MM.1S (cell line): ENCODE measurements around the gene CSRP3.

Experiments
- DNase-seq: peaks from one replicate; pipeline ENCODE4 v3.0.0-alpha.2; 2015
- H2AFZ ChIP-seq: fragments of 300-600 bp; sonication (generic); 2 replicates; pipeline ENCODE4 v1.6.0; 2016; ENCODE audit warnings: antibody characterized with exemption, low read length
- H3F3A ChIP-seq: fragments of 300-600 bp; sonication (generic); 2 replicates; pipeline ENCODE4 v1.6.1; 2016; ENCODE audit warnings: mild to moderate bottlenecking, antibody characterized with exemption, low read length, moderate library complexity, mixed read lengths; ENCODE audit not compliant: insufficient read depth
- H3K27ac ChIP-seq: fragments of 300-600 bp; sonication (generic); 2 replicates; pipeline ENCODE4 v1.5.1; 2016; ENCODE audit warnings: mild to moderate bottlenecking, low read length
- H3K27me3 ChIP-seq: fragments of 300-600 bp; sonication (generic); replicated peaks from 2 replicates; pipeline ENCODE4 v1.6.0; 2016; ENCODE audit warnings: low read length; ENCODE audit not compliant: insufficient read depth
- H3K36me3 ChIP-seq: fragments of 300-600 bp; sonication (generic); replicated peaks from 2 replicates; pipeline ENCODE4 v1.6.1; 2016; ENCODE audit warnings: mild to moderate bottlenecking, low read length, mixed read lengths; ENCODE audit not compliant: insufficient read depth
- H3K4me1 ChIP-seq: fragments of 300-600 bp; sonication (generic); 2 replicates; pipeline ENCODE4 v1.6.1; 2016; ENCODE audit warnings: low read length, mixed read lengths
- H3K4me2 ChIP-seq: fragments of 300-600 bp; sonication (generic); 2 replicates; pipeline ENCODE4 v1.6.0; 2016; ENCODE audit warnings: low read depth, low read length
- H3K4me3 ChIP-seq: fragments of 300-600 bp; sonication (generic); 2 replicates; pipeline ENCODE4 v1.5.1; 2016; ENCODE audit warnings: low read length, mixed read lengths
- H3K79me2 ChIP-seq: fragments of 300-600 bp; sonication (generic); 2 replicates; pipeline ENCODE4 v1.6.1; 2016; ENCODE audit warnings: mixed run types, low read length, mixed read lengths
- H3K9ac ChIP-seq: fragments of 300-600 bp; sonication (generic); 2 replicates; pipeline ENCODE4 v1.6.1; 2016; ENCODE audit warnings: low read length, mixed read lengths
- H3K9me2 ChIP-seq: fragments of 300-600 bp; sonication (generic); replicated peaks from 2 replicates; pipeline ENCODE4 v1.6.1; 2016; ENCODE audit warnings: mild to moderate bottlenecking, low read length, mixed read lengths; ENCODE audit not compliant: insufficient read depth
- H3K9me3 ChIP-seq: fragments of 300-600 bp; sonication (generic); replicated peaks from 2 replicates; pipeline ENCODE4 v1.6.1; 2016; ENCODE audit warnings: mild to moderate bottlenecking, low read length, mixed read lengths; ENCODE audit not compliant: insufficient read depth
- H4K20me1 ChIP-seq: fragments of 300-600 bp; sonication (generic); 2 replicates; pipeline ENCODE4 v1.6.1; 2016; ENCODE audit warnings: mild to moderate bottlenecking, low read length, moderate library complexity, mixed read lengths; ENCODE audit not compliant: insufficient read depth
- CTCF ChIP-seq: fragments of 300-600 bp; sonication (generic); IDR thresholded peaks from 2 replicates; pipeline ENCODE4 v1.5.1; 2016; ENCODE audit warnings: antibody characterized with exemption, low read length, mixed read lengths
- EZH2 ChIP-seq: fragments of 300-600 bp; sonication (generic); optimal IDR thresholded peaks from 2 replicates; pipeline ENCODE3; 2017; ENCODE audit warnings: low read depth, mild to moderate bottlenecking, antibody characterized with exemption, low read length, mixed read lengths
- EZH2phosphoT487 ChIP-seq: fragments of 300-600 bp; sonication (generic); IDR thresholded peaks from 2 replicates; pipeline ENCODE4 v1.6.1; 2018; ENCODE audit warnings: antibody characterized with exemption, low read length

Gene CSRP3

DNA sequence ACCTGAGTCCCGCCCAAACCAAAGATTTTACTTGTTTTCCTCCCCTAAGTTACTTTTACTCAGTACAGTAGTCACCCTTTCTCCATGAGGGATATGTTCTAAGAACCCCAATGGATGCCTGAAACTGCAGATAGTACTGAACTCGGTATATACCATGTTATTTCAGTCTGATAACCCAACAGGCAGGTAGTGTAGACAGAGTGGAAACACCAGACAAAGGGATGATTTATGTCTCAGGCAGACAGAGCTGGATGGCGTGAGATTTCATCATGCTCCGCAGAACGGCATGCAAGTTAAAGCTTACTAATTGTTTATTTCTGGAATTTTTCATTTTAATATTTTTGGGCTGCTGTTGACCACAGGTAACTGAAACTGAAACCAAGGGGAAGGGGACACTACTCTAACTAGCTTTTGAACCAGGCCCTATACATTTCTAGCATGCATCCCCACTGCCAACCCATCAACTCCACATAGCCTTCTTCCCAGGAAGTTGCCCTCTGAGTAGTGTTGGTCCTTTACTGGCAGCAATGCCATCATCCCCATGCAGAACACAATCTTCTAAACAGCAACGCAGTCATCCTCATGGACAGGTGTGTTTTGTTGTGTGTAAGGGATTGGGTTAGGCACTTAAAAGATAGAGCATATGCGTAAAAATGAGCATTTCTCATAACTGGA is 27.7 kb downstream of the CSRP3 start:
- no peak for DNase-seq
- H4K20me1 ChIP-seq: no peaks in the 10 kb centered on the region
- no peaks in the 10 kb centered on the region for H3K9me3 ChIP-seq
- H3K27ac ChIP-seq: no peak overlapping the region
- no peaks in the 10 kb centered on the region for H3K79me2 ChIP-seq
- no peaks in the 10 kb centered on the region for H3K9me2 ChIP-seq
- no peaks in the 10 kb centered on the region; the same call in 1 of the 2 replicates for H3K36me3 ChIP-seq
- no peak overlapping the region for H2AFZ ChIP-seq
- H3K4me1 ChIP-seq: no peaks in the 10 kb centered on the region
- no peaks in the 10 kb centered on the region for H3F3A ChIP-seq
- TF ChIP-seq EZH2phosphoT487 (no peak), EZH2 (no peak), CTCF (no peak)
- H3K4me2 ChIP-seq: no peak overlapping the region
- H3K9ac ChIP-seq: no peak overlapping the region
- H3K4me3 ChIP-seq: no peak overlapping the region
- no peaks in the 10 kb centered on the region for H3K27me3 ChIP-seq

DNA sequence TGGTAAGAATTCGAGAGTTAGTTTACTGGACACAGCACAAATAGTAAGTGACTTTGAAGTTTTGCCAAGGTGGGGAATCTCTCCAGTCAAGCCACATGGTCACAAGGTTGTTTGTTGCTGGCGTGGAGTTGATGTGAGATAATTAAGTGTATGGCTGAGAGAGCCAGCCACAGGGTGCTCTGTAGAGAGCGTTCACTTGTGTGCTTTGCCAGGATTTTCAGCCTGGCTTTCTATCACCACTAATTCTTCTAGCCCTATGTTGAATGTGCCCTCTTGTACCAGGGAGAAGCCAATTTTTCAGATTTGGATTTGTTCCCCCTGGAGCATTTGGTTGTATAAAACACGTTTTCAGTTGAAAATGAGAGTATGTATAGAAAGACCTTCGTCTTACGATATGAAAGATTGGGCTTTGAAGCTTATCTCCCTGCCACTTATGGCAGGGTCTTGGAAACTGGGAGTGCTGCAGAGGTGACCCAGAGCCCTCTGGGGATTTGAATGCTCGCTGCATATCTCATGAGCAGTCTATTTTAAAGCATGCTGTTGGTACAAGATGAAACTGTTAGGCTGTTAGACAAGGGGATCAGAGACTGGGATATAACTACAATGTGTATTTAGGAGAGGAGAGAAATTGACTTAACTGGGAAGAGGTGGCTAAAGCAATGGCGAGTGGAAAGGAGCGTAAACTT is 28.6 kb downstream of the CSRP3 start:
- no peak overlapping the region for H3K9ac ChIP-seq
- no peaks in the 10 kb centered on the region for H3K27me3 ChIP-seq
- H3K4me1 ChIP-seq: no peaks in the 10 kb centered on the region
- H3K9me2 ChIP-seq: no peaks in the 10 kb centered on the region
- TF ChIP-seq CTCF: no peak
- no peak for TF ChIP-seq EZH2
- TF ChIP-seq EZH2phosphoT487: no peak
- H3K79me2 ChIP-seq: no peaks in the 10 kb centered on the region
- no peaks in the 10 kb centered on the region for H3F3A ChIP-seq
- no peak overlapping the region for H3K4me3 ChIP-seq
- no peaks in the 10 kb centered on the region; the same call in 1 of the 2 replicates for H3K36me3 ChIP-seq
- no peaks in the 10 kb centered on the region for H3K9me3 ChIP-seq
- H3K4me2 ChIP-seq: no peak overlapping the region
- no peak overlapping the region for H2AFZ ChIP-seq
- H4K20me1 ChIP-seq: no peaks in the 10 kb centered on the region
- H3K27ac ChIP-seq: no peak overlapping the region
- no peak for DNase-seq

- Histone ChIP-seq H3K27ac (no peak overlapping the region), H3K4me3 (no peak overlapping the region), H3K79me2 (no peaks in the 10 kb centered on the region), H3K9ac (no peak overlapping the region), H3K4me1 (peaks cover 6% of the 10 kb centered on the region; the same call in 1 of the 2 replicates), H2AFZ (no peak overlapping the region), H3K4me2 (no peak overlapping the region), H3F3A (no peaks in the 10 kb centered on the region), H3K27me3 (no peaks in the 10 kb centered on the region), H3K9me2 (no peaks in the 10 kb centered on the region), H3K9me3 (no peaks in the 10 kb centered on the region), H3K36me3 (no peaks in the 10 kb centered on the region), H4K20me1 (no peaks in the 10 kb centered on the region)
- DNase-seq: no peak
- TF ChIP-seq CTCF (no peak), EZH2 (no peak), EZH2phosphoT487 (no peak)
These were observed 33.7 kb downstream of the CSRP3 start for GRCh38 chr11:19168090-19168489.
